Measurements from ENCODE around the gene DTX3.
"Not testable (repeated sequence)": the region's sequence is repeated elsewhere in the genome, so short reads cannot be mapped to it uniquely, and the experiment has no call there.

The DTX3 gene

GRCh38 chr12:57604454-57604991 is at the start of gene DTX3:
Gene DTX3 (plus strand): TSS chr12:57604824. CDS start chr12:57606518, 1,694 bp downstream.
- Mint-ChIP-seq H3K27ac (peak within 1 kb of the TSS; percentile 92 to 98 (median 97)), H3K9me3 (no peaks in the 10 kb centered on the region), H3K4me1 (peaks cover 49% of the 10 kb centered on the region), H3K27me3 (ENCODE audit: low read depth) (peaks cover 4% of the 10 kb centered on the region), H3K36me3 (ENCODE audit: low read depth) (peaks cover 52% of the 10 kb centered on the region), H3K4me3 (peak within 1 kb of the TSS; percentile 83 to 91 (median 88))
- no peak for TF ChIP-seq CTCF (IDR thresholded peaks at IDR 0.05; ENCODE audit: unreplicated experiment in 3 of 3)

GRCh38 chr12:57554897-57555296 is 49.7 kb upstream of the DTX3 start:
- H3K4me3 Mint-ChIP-seq = no peak overlapping the region
- H3K4me1 Mint-ChIP-seq = peaks cover 12% of the 10 kb centered on the region
- no peak overlapping the region for H3K27ac Mint-ChIP-seq
- no peaks in the 10 kb centered on the region for H3K9me3 Mint-ChIP-seq
- H3K36me3 Mint-ChIP-seq (ENCODE audit: low read depth) = no peaks in the 10 kb centered on the region
- peaks cover 47% of the 10 kb centered on the region for H3K27me3 Mint-ChIP-seq (ENCODE audit: low read depth)
- TF ChIP-seq CTCF (IDR thresholded peaks at IDR 0.05; ENCODE audit: unreplicated experiment in 3 of 3) = no peak

- Mint-ChIP-seq H3K36me3 (ENCODE audit: low read depth) (no peaks in the 10 kb centered on the region), H3K4me1 (peaks cover 1% of the 10 kb centered on the region), H3K27me3 (ENCODE audit: low read depth) (peaks cover 26% of the 10 kb centered on the region), H3K27ac (no peak overlapping the region), H3K9me3 (no peaks in the 10 kb centered on the region), H3K4me3 (no peak overlapping the region)
- no peak for TF ChIP-seq CTCF (IDR thresholded peaks at IDR 0.05; ENCODE audit: unreplicated experiment in 3 of 3)
Measured at GRCh38 chr12:57558864-57559263, 45.8 kb upstream of the DTX3 start.

- Mint-ChIP-seq H3K4me1 (no peaks in the 10 kb centered on the region), H3K36me3 (ENCODE audit: low read depth) (no peaks in the 10 kb centered on the region), H3K27me3 (ENCODE audit: low read depth) (peaks cover 33% of the 10 kb centered on the region), H3K4me3 (no peak overlapping the region), H3K9me3 (no peaks in the 10 kb centered on the region), H3K27ac (no peak overlapping the region)
- no peak for TF ChIP-seq CTCF (IDR thresholded peaks at IDR 0.05; ENCODE audit: unreplicated experiment in 3 of 3)
Measured at GRCh38 chr12:57560516-57560915, 44.1 kb upstream of the DTX3 start.

GRCh38 chr12:57561117-57561516 is 43.5 kb upstream of the DTX3 start:
- peaks cover 32% of the 10 kb centered on the region for H3K27me3 Mint-ChIP-seq (ENCODE audit: low read depth)
- not testable (repeated sequence) for H3K9me3 Mint-ChIP-seq; H3K4me1 Mint-ChIP-seq; H3K36me3 Mint-ChIP-seq (ENCODE audit: low read depth); H3K4me3 Mint-ChIP-seq; H3K27ac Mint-ChIP-seq

- Mint-ChIP-seq H3K4me1 (no peaks in the 10 kb centered on the region), H3K4me3 (no peak overlapping the region), H3K27ac (no peak overlapping the region), H3K9me3 (no peaks in the 10 kb centered on the region), H3K27me3 (ENCODE audit: low read depth) (peaks cover 30% of the 10 kb centered on the region), H3K36me3 (ENCODE audit: low read depth) (no peaks in the 10 kb centered on the region)
- no peak for TF ChIP-seq CTCF (IDR thresholded peaks at IDR 0.05; ENCODE audit: unreplicated experiment in 3 of 3)
Measured at GRCh38 chr12:57563358-57563757, 41.3 kb upstream of the DTX3 start.

Data from nephron (organoid).